Activated naive CD8-positive, alpha-beta T cell treated with anti-CD3 and anti-CD28 coated beads, Interleukin-2, amount 50 U/mL, for 24 hours (primary cell): Measurements from ENCODE around the gene CHTF18.

Experiments used
- ATAC-seq: fragments of 150-1000 bp; cut with Tn5 transposase; one replicate; pipeline ENCODE4 v1.10.0; 2021
- DNase-seq: peaks from one replicate; pipeline ENCODE4 v3.0.0; 2021
- H3K27ac Mint-ChIP-seq: one replicate; pipeline ENCODE4 v1.8.0; 2021; ENCODE audit warnings: mild to moderate bottlenecking, mixed read lengths
- H3K27me3 Mint-ChIP-seq: one replicate; pipeline ENCODE4 v1.8.0; 2021; ENCODE audit warnings: mixed read lengths
- H3K36me3 Mint-ChIP-seq: one replicate; pipeline ENCODE4 v1.8.0; 2021; ENCODE audit warnings: low read depth, mixed read lengths
- H3K4me1 Mint-ChIP-seq: one replicate; pipeline ENCODE4 v1.8.0; 2021; ENCODE audit warnings: mixed read lengths
- H3K4me3 Mint-ChIP-seq: one replicate; pipeline ENCODE4 v1.8.0; 2021; ENCODE audit warnings: mild to moderate bottlenecking, moderate library complexity, mixed read lengths
- H3K9me3 Mint-ChIP-seq: one replicate; pipeline ENCODE4 v1.8.0; 2021; ENCODE audit warnings: mixed read lengths

CHTF18 gene

GRCh38 chr16:840561-841454 lies 52.4 kb downstream of the CHTF18 start:
- peaks cover 2% of the 10 kb centered on the region for H3K36me3 Mint-ChIP-seq
- ATAC-seq (no peak), DNase-seq (no peak)
- H3K27ac Mint-ChIP-seq: no peak overlapping the region
- H3K4me3 Mint-ChIP-seq: no peak overlapping the region
- H3K9me3 Mint-ChIP-seq: peaks cover 5% of the 10 kb centered on the region
- no peaks in the 10 kb centered on the region for H3K4me1 Mint-ChIP-seq
- H3K27me3 Mint-ChIP-seq: peaks cover 2% of the 10 kb centered on the region

- H3K4me3 Mint-ChIP-seq: no peak overlapping the region
- ATAC-seq (no peak), DNase-seq (no peak)
- H3K9me3 Mint-ChIP-seq: no peaks in the 10 kb centered on the region
- H3K27ac Mint-ChIP-seq: no peak overlapping the region
- peaks cover 2% of the 10 kb centered on the region for H3K36me3 Mint-ChIP-seq
- H3K4me1 Mint-ChIP-seq: no peaks in the 10 kb centered on the region
- H3K27me3 Mint-ChIP-seq: peaks cover 2% of the 10 kb centered on the region
These were observed 53.1 kb downstream of the CHTF18 start for GRCh38 chr16:841455-842060.

- H3K9me3 Mint-ChIP-seq: no peaks in the 10 kb centered on the region
- ATAC-seq (no peak), DNase-seq (no peak)
- H3K27ac Mint-ChIP-seq: no peak overlapping the region
- peaks cover 2% of the 10 kb centered on the region for H3K27me3 Mint-ChIP-seq
- no peaks in the 10 kb centered on the region for H3K4me1 Mint-ChIP-seq
- no peak overlapping the region for H3K4me3 Mint-ChIP-seq
- peaks cover 2% of the 10 kb centered on the region for H3K36me3 Mint-ChIP-seq
These were observed 53.6 kb downstream of the CHTF18 start for GRCh38 chr16:842061-842476.

- no peak for ATAC-seq
- Mint-ChIP-seq H3K27me3 (peaks cover 2% of the 10 kb centered on the region), H3K4me1 (no peaks in the 10 kb centered on the region), H3K36me3 (peaks cover 1% of the 10 kb centered on the region), H3K27ac (no peak overlapping the region), H3K4me3 (no peak overlapping the region), H3K9me3 (no peaks in the 10 kb centered on the region)
- DNase-seq: no peak
These were observed 54.5 kb downstream of the CHTF18 start for GRCh38 chr16:842711-843560.

- no peak overlapping the region for H3K4me3 Mint-ChIP-seq
- no peaks in the 10 kb centered on the region for H3K27me3 Mint-ChIP-seq
- no peak overlapping the region for H3K27ac Mint-ChIP-seq
- no peaks in the 10 kb centered on the region for H3K36me3 Mint-ChIP-seq
- H3K9me3 Mint-ChIP-seq: no peaks in the 10 kb centered on the region
- H3K4me1 Mint-ChIP-seq: no peaks in the 10 kb centered on the region
- DNase-seq (no peak), ATAC-seq (no peak)
These were observed 55.4 kb downstream of the CHTF18 start for GRCh38 chr16:843771-844170.

- Mint-ChIP-seq H3K4me1 (no peaks in the 10 kb centered on the region), H3K27ac (no peak overlapping the region), H3K36me3 (no peaks in the 10 kb centered on the region), H3K9me3 (no peaks in the 10 kb centered on the region), H3K27me3 (no peaks in the 10 kb centered on the region), H3K4me3 (no peak overlapping the region)
- DNase-seq: no peak
- no peak for ATAC-seq
These were observed 56.4 kb downstream of the CHTF18 start for GRCh38 chr16:844638-845350.

GRCh38 chr16:845351-845745 lies 56.9 kb downstream of the CHTF18 start:
- no peak for ATAC-seq
- no peak for DNase-seq
- H3K4me1 Mint-ChIP-seq: no peaks in the 10 kb centered on the region
- no peaks in the 10 kb centered on the region for H3K36me3 Mint-ChIP-seq
- H3K27ac Mint-ChIP-seq: no peak overlapping the region
- H3K9me3 Mint-ChIP-seq: no peaks in the 10 kb centered on the region
- H3K27me3 Mint-ChIP-seq: no peaks in the 10 kb centered on the region
- no peak overlapping the region for H3K4me3 Mint-ChIP-seq

- DNase-seq (no peak), ATAC-seq (no peak)
- Mint-ChIP-seq H3K36me3 (no peaks in the 10 kb centered on the region), H3K27ac (no peak overlapping the region), H3K27me3 (no peaks in the 10 kb centered on the region), H3K4me3 (no peak overlapping the region), H3K9me3 (no peaks in the 10 kb centered on the region), H3K4me1 (no peaks in the 10 kb centered on the region)
These were observed 58.7 kb downstream of the CHTF18 start for GRCh38 chr16:847151-847550.
